Thyroid gland (tissue), 4 donors: ENCODE measurements around the gene AIPL1.

Experiments
- POLR2A ChIP-seq, 2 donors: fragments of 450-650 bp; IDR thresholded peaks; one replicate each; pipeline ENCODE4 v1.6.1; 2017; ENCODE audit warnings: antibody characterized with exemption in 2 of 2, mild to moderate bottlenecking in 2 of 2, moderate library complexity in 1 of 2
- TF ChIP-seq, protein P1 (sequence below), 6 experiments: fragments of 200-600 bp in 3 of 6; fragments of 450-650 bp in 3 of 6; sonication (generic) in 3 of 6; IDR thresholded peaks; one replicate each; pipeline ENCODE4 v1.5.1; 2016 to 2019; ENCODE audit warnings: antibody characterized with exemption in 6 of 6, mild to moderate bottlenecking in 2 of 6, inconsistent platforms in 1 of 6, moderate library complexity in 1 of 6

DNA sequence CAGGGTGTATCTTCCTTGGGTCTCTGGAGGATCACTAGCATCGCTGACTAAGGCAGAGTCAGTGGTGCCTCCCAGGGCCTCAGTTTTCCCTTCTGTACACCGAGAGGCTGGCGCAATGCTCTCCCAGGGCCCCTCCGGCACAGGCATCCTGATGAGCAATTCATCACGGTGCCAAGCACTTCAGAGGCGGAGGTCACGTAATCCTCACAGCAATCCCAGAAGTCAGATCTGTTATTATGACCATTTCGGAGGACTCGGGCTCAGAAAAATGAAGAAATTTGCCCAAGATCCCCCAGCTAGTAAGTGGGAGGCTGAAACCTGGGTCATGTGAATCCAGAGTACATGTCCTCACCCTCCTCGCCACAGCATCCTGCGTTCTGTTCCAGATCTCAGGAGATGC lies 46.5 kb downstream of the AIPL1 start:
- TF ChIP-seq, protein P1, sequence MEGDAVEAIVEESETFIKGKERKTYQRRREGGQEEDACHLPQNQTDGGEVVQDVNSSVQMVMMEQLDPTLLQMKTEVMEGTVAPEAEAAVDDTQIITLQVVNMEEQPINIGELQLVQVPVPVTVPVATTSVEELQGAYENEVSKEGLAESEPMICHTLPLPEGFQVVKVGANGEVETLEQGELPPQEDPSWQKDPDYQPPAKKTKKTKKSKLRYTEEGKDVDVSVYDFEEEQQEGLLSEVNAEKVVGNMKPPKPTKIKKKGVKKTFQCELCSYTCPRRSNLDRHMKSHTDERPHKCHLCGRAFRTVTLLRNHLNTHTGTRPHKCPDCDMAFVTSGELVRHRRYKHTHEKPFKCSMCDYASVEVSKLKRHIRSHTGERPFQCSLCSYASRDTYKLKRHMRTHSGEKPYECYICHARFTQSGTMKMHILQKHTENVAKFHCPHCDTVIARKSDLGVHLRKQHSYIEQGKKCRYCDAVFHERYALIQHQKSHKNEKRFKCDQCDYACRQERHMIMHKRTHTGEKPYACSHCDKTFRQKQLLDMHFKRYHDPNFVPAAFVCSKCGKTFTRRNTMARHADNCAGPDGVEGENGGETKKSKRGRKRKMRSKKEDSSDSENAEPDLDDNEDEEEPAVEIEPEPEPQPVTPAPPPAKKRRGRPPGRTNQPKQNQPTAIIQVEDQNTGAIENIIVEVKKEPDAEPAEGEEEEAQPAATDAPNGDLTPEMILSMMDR (IDR thresholded peaks at IDR 0.05): no peak
- TF ChIP-seq POLR2A (IDR thresholded peaks at IDR 0.05): no peak
